Measurements from ENCODE around the gene CDCA7L. TPM values are rescaled to one million over a fixed set of nuclear protein-coding genes. Genes with fewer than 3 reads are reported as not detected.

The CDCA7L gene
- total RNA-seq, 1 donor from 2014 or later: 14.7 TPM

- Histone ChIP-seq H3K4me3 (ENCODE audit: low read depth, low read length) (no peak overlapping the region), H3K36me3 (ENCODE audit: control insufficient read depth, insufficient read depth, low read length) (no peaks in the 10 kb centered on the region), H3K27me3 (ENCODE audit: control insufficient read depth, insufficient read depth, low read length) (no peaks in the 10 kb centered on the region)
- DNase-seq (ENCODE audit: low read depth): no peak
- TF ChIP-seq CTCF (IDR thresholded peaks at IDR 0.05; ENCODE audit: insufficient read depth, low read length, poor library complexity, severe bottlenecking): no peak
These were observed 2.7 kb upstream of the CDCA7L start for GRCh38 chr7:21948364-21948763.

GRCh38 chr7:21947946-21948345 is 2.2 kb upstream of the CDCA7L start:
- no peak for DNase-seq (ENCODE audit: low read depth)
- H3K36me3 ChIP-seq (ENCODE audit: control insufficient read depth, insufficient read depth, low read length): no peaks in the 10 kb centered on the region
- no peak for TF ChIP-seq CTCF (IDR thresholded peaks at IDR 0.05; ENCODE audit: insufficient read depth, low read length, poor library complexity, severe bottlenecking)
- no peak overlapping the region for H3K4me3 ChIP-seq (ENCODE audit: low read depth, low read length)
- no peaks in the 10 kb centered on the region for H3K27me3 ChIP-seq (ENCODE audit: control insufficient read depth, insufficient read depth, low read length)

- H3K36me3 ChIP-seq (ENCODE audit: control insufficient read depth, insufficient read depth, low read length): no peaks in the 10 kb centered on the region
- no peak for DNase-seq (ENCODE audit: low read depth)
- no peak for TF ChIP-seq CTCF (IDR thresholded peaks at IDR 0.05; ENCODE audit: insufficient read depth, low read length, poor library complexity, severe bottlenecking)
- no peaks in the 10 kb centered on the region for H3K27me3 ChIP-seq (ENCODE audit: control insufficient read depth, insufficient read depth, low read length)
- H3K4me3 ChIP-seq (ENCODE audit: low read depth, low read length): no peak overlapping the region
These were observed 1.4 kb upstream of the CDCA7L start for GRCh38 chr7:21947056-21947455.

- no peak for TF ChIP-seq CTCF (IDR thresholded peaks at IDR 0.05; ENCODE audit: insufficient read depth, low read length, poor library complexity, severe bottlenecking)
- Histone ChIP-seq H3K36me3 (ENCODE audit: control insufficient read depth, insufficient read depth, low read length) (no peaks in the 10 kb centered on the region), H3K4me3 (ENCODE audit: low read depth, low read length) (no peak overlapping the region), H3K27me3 (ENCODE audit: control insufficient read depth, insufficient read depth, low read length) (no peaks in the 10 kb centered on the region)
- no peak for DNase-seq (ENCODE audit: low read depth)
These were observed 567 bp upstream of the CDCA7L start for GRCh38 chr7:21946222-21946709.

GRCh38 chr7:21944616-21945453 is 864 bp downstream of the CDCA7L start:
- TF ChIP-seq CTCF (IDR thresholded peaks at IDR 0.05; ENCODE audit: insufficient read depth, low read length, poor library complexity, severe bottlenecking): no peak
- Histone ChIP-seq H3K27me3 (ENCODE audit: control insufficient read depth, insufficient read depth, low read length) (no peaks in the 10 kb centered on the region), H3K36me3 (ENCODE audit: control insufficient read depth, insufficient read depth, low read length) (no peaks in the 10 kb centered on the region), H3K4me3 (ENCODE audit: low read depth, low read length) (peak overlapping the region; percentile 57)
- DNase-seq (ENCODE audit: low read depth): no peak

Measured in kidney epithelial cell (primary cell).